ENCODE data around the gene PSMB11.

The PSMB11 gene

GRCh38 chr14:23058654-23059504 lies 16.9 kb downstream of the PSMB11 start:
- no peak for DNase-seq (ENCODE audit: low read depth in 2 of 2)

GRCh38 chr14:23060536-23061260 lies 18.7 kb downstream of the PSMB11 start:
- DNase-seq (ENCODE audit: low read depth in 2 of 2) = no peak

- DNase-seq (ENCODE audit: low read depth in 2 of 2) = no peak
These were observed 20.0 kb downstream of the PSMB11 start for GRCh38 chr14:23062002-23062401.

- DNase-seq (ENCODE audit: low read depth in 2 of 2) = no peak
These were observed 21.6 kb downstream of the PSMB11 start for GRCh38 chr14:23063601-23064000.

GRCh38 chr14:23066368-23066767 lies 24.4 kb downstream of the PSMB11 start:
- no peak for DNase-seq (ENCODE audit: low read depth in 2 of 2)

- no peak for DNase-seq (ENCODE audit: low read depth in 2 of 2)
These were observed 25.1 kb downstream of the PSMB11 start for GRCh38 chr14:23066855-23067744.

GRCh38 chr14:23067847-23068788 lies 26.1 kb downstream of the PSMB11 start:
- DNase-seq (ENCODE audit: low read depth in 2 of 2) = no peak

- peak; percentile 34 to 45 for DNase-seq (ENCODE audit: low read depth in 2 of 2)
These were observed 26.9 kb downstream of the PSMB11 start for GRCh38 chr14:23068789-23069412.

- DNase-seq (ENCODE audit: low read depth in 2 of 2) = no peak
These were observed 27.4 kb downstream of the PSMB11 start for GRCh38 chr14:23069413-23069806.

- DNase-seq (ENCODE audit: low read depth in 2 of 2) = no peak
These were observed 28.5 kb downstream of the PSMB11 start for GRCh38 chr14:23070262-23071129.

GRCh38 chr14:23071244-23071920 lies 29.4 kb downstream of the PSMB11 start:
- DNase-seq (ENCODE audit: low read depth in 2 of 2) = peak; percentile 53 to 64

GRCh38 chr14:23071921-23072539 lies 30.0 kb downstream of the PSMB11 start:
- no peak for DNase-seq (ENCODE audit: low read depth in 2 of 2)

- no peak for DNase-seq (ENCODE audit: low read depth in 2 of 2)
These were observed 32.9 kb downstream of the PSMB11 start for GRCh38 chr14:23074906-23075305.

- DNase-seq (ENCODE audit: low read depth in 2 of 2) = no peak
These were observed 34.9 kb downstream of the PSMB11 start for GRCh38 chr14:23076785-23077408.

- no peak for DNase-seq (ENCODE audit: low read depth in 2 of 2)
These were observed 36.0 kb downstream of the PSMB11 start for GRCh38 chr14:23077962-23078361.

- no peak for DNase-seq (ENCODE audit: low read depth in 2 of 2)
These were observed 36.7 kb downstream of the PSMB11 start for GRCh38 chr14:23078692-23079116.

- DNase-seq (ENCODE audit: low read depth in 2 of 2) = no peak
These were observed 37.7 kb downstream of the PSMB11 start for GRCh38 chr14:23079716-23080115.

GRCh38 chr14:23080474-23080873 lies 38.5 kb downstream of the PSMB11 start:
- DNase-seq (ENCODE audit: low read depth in 2 of 2) = no peak
